ENCODE data around the gene SLC13A1.

DNA sequence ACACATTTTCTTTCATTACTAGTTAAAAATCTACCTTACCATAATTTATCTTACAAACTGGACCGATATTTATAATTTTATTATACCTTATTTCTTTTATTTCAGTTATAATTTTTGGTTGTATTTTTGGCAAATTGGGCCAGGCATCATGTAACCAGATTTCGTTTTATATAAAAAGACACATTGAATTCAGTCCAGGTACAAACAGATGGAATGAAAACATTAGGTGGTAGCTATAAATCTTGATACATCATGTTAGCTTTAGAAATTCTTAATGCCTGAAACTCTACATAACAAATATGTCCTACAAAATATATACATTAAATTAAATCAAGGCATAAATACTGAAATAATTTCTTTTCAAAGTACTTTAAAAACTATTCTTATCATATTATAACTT, 73.1 kb downstream of the SLC13A1 start:
- TF ChIP-seq, protein P1, sequence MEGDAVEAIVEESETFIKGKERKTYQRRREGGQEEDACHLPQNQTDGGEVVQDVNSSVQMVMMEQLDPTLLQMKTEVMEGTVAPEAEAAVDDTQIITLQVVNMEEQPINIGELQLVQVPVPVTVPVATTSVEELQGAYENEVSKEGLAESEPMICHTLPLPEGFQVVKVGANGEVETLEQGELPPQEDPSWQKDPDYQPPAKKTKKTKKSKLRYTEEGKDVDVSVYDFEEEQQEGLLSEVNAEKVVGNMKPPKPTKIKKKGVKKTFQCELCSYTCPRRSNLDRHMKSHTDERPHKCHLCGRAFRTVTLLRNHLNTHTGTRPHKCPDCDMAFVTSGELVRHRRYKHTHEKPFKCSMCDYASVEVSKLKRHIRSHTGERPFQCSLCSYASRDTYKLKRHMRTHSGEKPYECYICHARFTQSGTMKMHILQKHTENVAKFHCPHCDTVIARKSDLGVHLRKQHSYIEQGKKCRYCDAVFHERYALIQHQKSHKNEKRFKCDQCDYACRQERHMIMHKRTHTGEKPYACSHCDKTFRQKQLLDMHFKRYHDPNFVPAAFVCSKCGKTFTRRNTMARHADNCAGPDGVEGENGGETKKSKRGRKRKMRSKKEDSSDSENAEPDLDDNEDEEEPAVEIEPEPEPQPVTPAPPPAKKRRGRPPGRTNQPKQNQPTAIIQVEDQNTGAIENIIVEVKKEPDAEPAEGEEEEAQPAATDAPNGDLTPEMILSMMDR (IDR thresholded peaks at IDR 0.05 in 2 of 3, conservative IDR thresholded peaks at IDR 0.05 in 1 of 3; ENCODE audit: borderline replicate concordance in 1 of 3, insufficient read depth in 1 of 3, low read depth in 2 of 3, low read length in 2 of 3), result no peak
- TF ChIP-seq EZH2phosphoT487 (IDR thresholded peaks at IDR 0.05; ENCODE audit: borderline replicate concordance), result no peak
- no peak for TF ChIP-seq POLR2A (IDR thresholded peaks at IDR 0.05; ENCODE audit: borderline replicate concordance, extremely low read depth, insufficient read depth, insufficient read length)
- TF ChIP-seq POLR2AphosphoS5 (IDR thresholded peaks at IDR 0.05; ENCODE audit: low read depth, low read length), result no peak
- no peak for TF ChIP-seq SIN3A (IDR thresholded peaks at IDR 0.05; ENCODE audit: low read depth)

All from HCT116 (cell line).